SU-DHL-6 (cell line): ENCODE results near the gene CPED1.
"Not testable (repeated sequence)": the region's sequence is repeated elsewhere in the genome, so short reads cannot be mapped to it uniquely, and the experiment has no call there.

ENCODE experiments used
- H2AFZ ChIP-seq: fragments of 200-600 bp; sonication (generic); 2 replicates; pipeline ENCODE4 v1.6.1; 2014; ENCODE audit warnings: low read depth, mild to moderate bottlenecking, moderate library complexity, mixed read lengths, antibody characterized with exemption, low read length; ENCODE audit not compliant: severe bottlenecking
- H3F3A ChIP-seq: fragments of 200-600 bp; shearing (Covaris generic); 2 replicates; pipeline ENCODE4 v1.6.0; 2016; ENCODE audit warnings: antibody characterized with exemption, mild to moderate bottlenecking; ENCODE audit not compliant: insufficient read depth
- H3K27ac ChIP-seq: fragments of 200-600 bp; sonication (generic); 2 replicates; pipeline ENCODE4 v1.5.1; 2016; ENCODE audit warnings: low read depth, mild to moderate bottlenecking, low read length, moderate library complexity, mixed read lengths
- H3K27me3 ChIP-seq: fragments of 200-600 bp; sonication (generic), shearing (Covaris generic); 2 replicates; pipeline ENCODE4 v1.6.0; 2014; ENCODE audit warnings: mild to moderate bottlenecking, low read length
- H3K36me3 ChIP-seq: fragments of 200-600 bp; sonication (generic); 2 replicates; pipeline ENCODE4 v1.6.1; 2014; ENCODE audit warnings: mild to moderate bottlenecking, low read length, mixed read lengths
- H3K4me2 ChIP-seq: fragments of 300-600, 200-600 bp; shearing (Covaris generic), sonication (generic); 2 replicates; pipeline ENCODE4 v1.6.0; 2014; ENCODE audit warnings: low read length, low read depth, mild to moderate bottlenecking; ENCODE audit not compliant: poor library complexity, severe bottlenecking
- H3K4me3 ChIP-seq: fragments of 200-600 bp; sonication (generic); 2 replicates; pipeline ENCODE4 v1.5.1; 2014; ENCODE audit warnings: antibody characterized with exemption, low read length, mild to moderate bottlenecking, mixed read lengths; ENCODE audit not compliant: insufficient read depth, poor library complexity, severe bottlenecking
- H3K79me2 ChIP-seq: fragments of 200-600 bp; sonication (generic); 2 replicates; pipeline ENCODE4 v1.6.1; 2014; ENCODE audit warnings: mild to moderate bottlenecking, low read length, moderate library complexity; ENCODE audit not compliant: insufficient read depth
- H3K9ac ChIP-seq: fragments of 200-600 bp; sonication (generic); 2 replicates; pipeline ENCODE4 v1.7.0; 2014; ENCODE audit warnings: mild to moderate bottlenecking, low read length
- H3K9me2 ChIP-seq: fragments of 200-600 bp; sonication (generic); replicated peaks from 2 replicates; pipeline ENCODE4 v1.6.1; 2014; ENCODE audit warnings: low read length; ENCODE audit not compliant: insufficient read depth
- H3K9me3 ChIP-seq: fragments of 200-600 bp; sonication (generic); 2 replicates; pipeline ENCODE4 v1.6.1; 2014; ENCODE audit warnings: low read length, mixed read lengths; ENCODE audit not compliant: insufficient read depth
- H4K20me1 ChIP-seq: fragments of 200-600 bp; sonication (generic); 2 replicates; pipeline ENCODE4 v1.6.1; 2014; ENCODE audit warnings: low read depth, mild to moderate bottlenecking, antibody characterized with exemption, low read length, moderate library complexity, mixed read lengths
- CTCF ChIP-seq: fragments of 200-600 bp; sonication (generic); IDR thresholded peaks from one replicate; pipeline ENCODE4 v1.5.1; 2017; ENCODE audit warnings: antibody characterized with exemption, mild to moderate bottlenecking, low read length, moderate library complexity; ENCODE audit not compliant: insufficient read depth, poor library complexity, severe bottlenecking
- EZH2phosphoT487 ChIP-seq: fragments of 200-600 bp; sonication (generic), shearing (Covaris generic); conservative IDR thresholded peaks from 2 replicates; pipeline ENCODE4 v1.6.1; 2018; ENCODE audit warnings: mild to moderate bottlenecking, antibody characterized with exemption, low read length, moderate library complexity, mixed read lengths

Gene CPED1

GRCh38 chr7:121003986-121004685 lies 15.6 kb downstream of the CPED1 start:
- Histone ChIP-seq H3K27ac (no peak overlapping the region), H3K79me2 (no peaks in the 10 kb centered on the region), H3K4me3 (no peak overlapping the region), H3K9ac (no peak overlapping the region), H3F3A (no peaks in the 10 kb centered on the region), H4K20me1 (no peaks in the 10 kb centered on the region), H3K36me3 (no peaks in the 10 kb centered on the region), H2AFZ (no peak overlapping the region), H3K9me3 (no peaks in the 10 kb centered on the region), H3K27me3 (no peaks in the 10 kb centered on the region), H3K9me2 (no peaks in the 10 kb centered on the region), H3K4me2 (no peak overlapping the region)
- no peak for TF ChIP-seq CTCF
- TF ChIP-seq EZH2phosphoT487, result no peak

GRCh38 chr7:121005058-121005457 lies 16.5 kb downstream of the CPED1 start:
- not testable (repeated sequence) for H3K4me3 ChIP-seq, H4K20me1 ChIP-seq, H3F3A ChIP-seq, H3K27me3 ChIP-seq, H3K36me3 ChIP-seq, H3K4me2 ChIP-seq, H3K27ac ChIP-seq, H3K9me2 ChIP-seq, H3K9me3 ChIP-seq, H3K79me2 ChIP-seq, H2AFZ ChIP-seq, H3K9ac ChIP-seq

GRCh38 chr7:121005996-121006584 lies 17.6 kb downstream of the CPED1 start:
- no peaks in the 10 kb centered on the region for H3K36me3 ChIP-seq
- H3K27me3 ChIP-seq, result no peaks in the 10 kb centered on the region
- H3K9me3 ChIP-seq, result no peaks in the 10 kb centered on the region
- no peaks in the 10 kb centered on the region for H4K20me1 ChIP-seq
- H3K4me3 ChIP-seq, result no peak overlapping the region
- no peaks in the 10 kb centered on the region for H3K9me2 ChIP-seq
- no peak overlapping the region for H3K9ac ChIP-seq
- no peak overlapping the region for H2AFZ ChIP-seq
- H3K4me2 ChIP-seq, result no peak overlapping the region
- H3K27ac ChIP-seq, result no peak overlapping the region
- no peaks in the 10 kb centered on the region for H3K79me2 ChIP-seq
- no peaks in the 10 kb centered on the region for H3F3A ChIP-seq
- TF ChIP-seq EZH2phosphoT487 (no peak), CTCF (no peak)

GRCh38 chr7:121006711-121007315 lies 18.3 kb downstream of the CPED1 start:
- Histone ChIP-seq H2AFZ (no peak overlapping the region), H3K27me3 (no peaks in the 10 kb centered on the region), H3F3A (no peaks in the 10 kb centered on the region), H3K4me3 (no peak overlapping the region), H3K4me2 (no peak overlapping the region), H3K9me2 (no peaks in the 10 kb centered on the region), H3K36me3 (no peaks in the 10 kb centered on the region), H3K9ac (no peak overlapping the region), H4K20me1 (no peaks in the 10 kb centered on the region), H3K27ac (no peak overlapping the region), H3K79me2 (no peaks in the 10 kb centered on the region), H3K9me3 (no peaks in the 10 kb centered on the region)
- no peak for TF ChIP-seq EZH2phosphoT487
- no peak for TF ChIP-seq CTCF
